Measurements from ENCODE around the gene CRYBB3. TPM values are rescaled to one million over a fixed set of nuclear protein-coding genes. Genes with fewer than 3 reads are reported as not detected.
A peak's percentile ranks its signal among the peaks of the same experiment; 100 is the strongest.

Gene CRYBB3
- total RNA-seq, 6 experiments from 2014 or later = 0.40 to 0.70 (median 0.69) TPM; not detected in 3

DNA sequence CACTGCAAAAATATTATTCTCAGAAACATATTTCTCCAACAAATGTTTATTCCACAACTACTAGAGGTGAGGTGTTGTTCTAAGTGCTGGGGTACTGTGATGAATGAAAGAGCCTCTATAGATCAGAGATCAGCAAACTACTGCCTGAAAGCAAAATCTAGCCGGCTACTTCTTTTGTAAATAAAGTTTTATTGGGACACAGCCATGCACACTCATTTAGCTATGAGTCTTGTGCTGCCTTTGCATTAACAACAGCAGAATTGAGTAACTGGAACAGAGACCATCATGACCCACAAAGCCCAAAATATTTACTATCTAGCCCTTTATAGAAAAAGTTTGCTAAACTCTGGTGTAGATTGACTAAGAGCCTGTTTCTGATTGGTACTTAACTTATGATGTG is 37.1 kb upstream of the CRYBB3 start:
- H3K4me1 ChIP-seq = peaks cover 0 to 35% (median 18%) of the 10 kb centered on the region in 4 donors
- H3K27ac ChIP-seq = no peak overlapping the region
- H3K27me3 ChIP-seq = no peaks in the 10 kb centered on the region
- WGBS (ENCODE audit: insufficient coverage, low coverage, low lambda C conversion rate, missing lambda C conversion rate) = 56% methylated on average over 1 of the region's 1 CpG
- no peak for DNase-seq
- intact Hi-C loops (cut with DNase I) = no loop called here
- no peak overlapping the region for H3K4me3 ChIP-seq
- TF ChIP-seq, protein P1, sequence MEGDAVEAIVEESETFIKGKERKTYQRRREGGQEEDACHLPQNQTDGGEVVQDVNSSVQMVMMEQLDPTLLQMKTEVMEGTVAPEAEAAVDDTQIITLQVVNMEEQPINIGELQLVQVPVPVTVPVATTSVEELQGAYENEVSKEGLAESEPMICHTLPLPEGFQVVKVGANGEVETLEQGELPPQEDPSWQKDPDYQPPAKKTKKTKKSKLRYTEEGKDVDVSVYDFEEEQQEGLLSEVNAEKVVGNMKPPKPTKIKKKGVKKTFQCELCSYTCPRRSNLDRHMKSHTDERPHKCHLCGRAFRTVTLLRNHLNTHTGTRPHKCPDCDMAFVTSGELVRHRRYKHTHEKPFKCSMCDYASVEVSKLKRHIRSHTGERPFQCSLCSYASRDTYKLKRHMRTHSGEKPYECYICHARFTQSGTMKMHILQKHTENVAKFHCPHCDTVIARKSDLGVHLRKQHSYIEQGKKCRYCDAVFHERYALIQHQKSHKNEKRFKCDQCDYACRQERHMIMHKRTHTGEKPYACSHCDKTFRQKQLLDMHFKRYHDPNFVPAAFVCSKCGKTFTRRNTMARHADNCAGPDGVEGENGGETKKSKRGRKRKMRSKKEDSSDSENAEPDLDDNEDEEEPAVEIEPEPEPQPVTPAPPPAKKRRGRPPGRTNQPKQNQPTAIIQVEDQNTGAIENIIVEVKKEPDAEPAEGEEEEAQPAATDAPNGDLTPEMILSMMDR (IDR thresholded peaks at IDR 0.05) = no peak
- TF ChIP-seq POLR2A (IDR thresholded peaks at IDR 0.05) = no peak
- no peaks in the 10 kb centered on the region for H3K9me3 ChIP-seq
- no peak for ATAC-seq
- no peaks in the 10 kb centered on the region for H3K36me3 ChIP-seq

- H3K4me1 ChIP-seq = peaks cover 0 to 64% (median 31%) of the 10 kb centered on the region in 4 donors
- H3K27ac ChIP-seq = peak overlapping the region; percentile 10 to 78 (median 61)
- DNase-seq (no peak), ATAC-seq (no peak)
- no peaks in the 10 kb centered on the region for H3K27me3 ChIP-seq
- WGBS (ENCODE audit: insufficient coverage, low coverage, low lambda C conversion rate, missing lambda C conversion rate) = 97% methylated on average over 9 of the region's 10 CpGs
- no peaks in the 10 kb centered on the region for H3K9me3 ChIP-seq
- intact Hi-C loops (cut with DNase I) = loop anchor here in 1 of 2 donors (5.0 kb wide), 1 partner anchor 53 kb away; no protein-coding TSS in a partner anchor
- H3K36me3 ChIP-seq = peaks cover 0 to under 1% (median 0%) of the 10 kb centered on the region in 4 donors
- H3K4me3 ChIP-seq = no peak overlapping the region
- TF ChIP-seq, protein P1 (IDR thresholded peaks at IDR 0.05) = no peak
Observed at GRCh38 chr22:25165785-25166184, 33.9 kb upstream of the CRYBB3 start.

DNA sequence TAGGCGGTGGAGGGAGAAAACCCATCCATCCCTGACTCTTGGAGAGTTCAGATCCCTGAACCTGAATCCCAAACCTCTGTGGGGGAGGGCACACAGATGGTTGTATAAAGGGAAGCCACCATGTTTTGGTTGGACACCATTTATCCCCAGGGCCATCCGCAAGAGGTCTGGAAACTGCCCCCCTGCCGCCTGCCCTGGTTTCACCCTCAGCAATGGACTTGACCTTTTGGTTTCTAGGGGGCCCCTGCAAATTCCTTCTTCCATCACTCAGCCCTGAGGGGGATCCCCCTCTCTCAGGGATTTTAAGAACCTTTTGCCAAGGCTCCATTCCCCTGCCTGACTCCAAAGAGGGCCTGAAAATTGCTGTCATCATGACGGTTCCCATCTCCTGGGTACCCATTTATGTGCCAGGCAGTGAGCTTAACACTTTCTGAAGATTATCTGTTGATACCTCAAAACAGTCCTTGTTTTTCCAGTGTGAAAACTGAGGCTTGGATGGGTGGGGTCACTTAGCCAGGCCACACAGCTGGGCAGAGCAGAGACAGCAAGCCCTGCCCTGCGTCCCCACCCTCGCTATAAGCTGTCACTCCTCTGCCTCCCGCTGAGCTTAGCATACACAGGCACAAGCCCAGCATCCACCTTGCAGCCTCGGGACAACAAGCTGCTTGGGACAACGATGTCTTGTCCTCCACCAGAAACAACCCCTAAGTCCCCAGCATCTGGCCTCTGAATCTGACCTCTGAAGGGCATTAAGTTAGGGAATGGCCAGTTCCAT is 33.2 kb upstream of the CRYBB3 start:
- no peaks in the 10 kb centered on the region for H3K9me3 ChIP-seq
- DNase-seq = no peak
- H3K4me3 ChIP-seq = no peak overlapping the region
- WGBS (ENCODE audit: insufficient coverage, low coverage, low lambda C conversion rate, missing lambda C conversion rate) = 45% methylated on average over 2 of the region's 9 CpGs
- H3K36me3 ChIP-seq = peaks cover 0 to 6% (median 1%) of the 10 kb centered on the region in 4 donors
- intact Hi-C loops (cut with DNase I) = loop anchor here in 1 of 2 donors (5.0 kb wide), 1 partner anchor 54 kb away; no protein-coding TSS in a partner anchor
- no peak for ATAC-seq
- no peaks in the 10 kb centered on the region for H3K27me3 ChIP-seq
- peaks cover 0 to 69% (median 32%) of the 10 kb centered on the region in 4 donors for H3K4me1 ChIP-seq
- peak overlapping the region; percentile 24 to 78 (median 66) for H3K27ac ChIP-seq
- TF ChIP-seq, protein P1 (IDR thresholded peaks at IDR 0.05) = no peak
- no peak for TF ChIP-seq POLR2A (IDR thresholded peaks at IDR 0.05)

GRCh38 chr22:25167082-25167481 is 32.6 kb upstream of the CRYBB3 start:
- peaks cover 0 to 9% (median 3%) of the 10 kb centered on the region in 4 donors for H3K36me3 ChIP-seq
- no peaks in the 10 kb centered on the region for H3K27me3 ChIP-seq
- peak overlapping the region; percentile 24 to 78 (median 66) for H3K27ac ChIP-seq
- WGBS (ENCODE audit: insufficient coverage, low coverage, low lambda C conversion rate, missing lambda C conversion rate) = 20% methylated on average over 6 of the region's 7 CpGs
- intact Hi-C loops (cut with DNase I) = loop anchor here in 1 of 2 donors (5.0 kb wide), 1 partner anchor 55 kb away; no protein-coding TSS in a partner anchor
- peak; percentile 56 for TF ChIP-seq POLR2A (IDR thresholded peaks at IDR 0.05)
- TF ChIP-seq, protein P1 (IDR thresholded peaks at IDR 0.05) = no peak
- H3K9me3 ChIP-seq = no peaks in the 10 kb centered on the region
- no peak overlapping the region for H3K4me3 ChIP-seq
- DNase-seq = peak in 2 of 3 donors; percentile 58 to 59
- H3K4me1 ChIP-seq = peaks cover 0 to 74% (median 32%) of the 10 kb centered on the region in 4 donors
- ATAC-seq = peak; percentile 54 to 67 (median 62)

Measured in right lobe of liver (tissue), 6 donors.